KOPT-K1 (cell line): ENCODE data around the gene GSTO2.

Experiments
- H3K27ac ChIP-seq: fragments of 200-600 bp; sonication (generic); 2 replicates; pipeline ENCODE4 v1.5.1; 2016; ENCODE audit warnings: antibody characterized with exemption, mild to moderate bottlenecking, low read depth, low read length; ENCODE audit not compliant: poor library complexity, severe bottlenecking
- H3K36me3 ChIP-seq: fragments of 200-600 bp; sonication (generic); 2 replicates; pipeline ENCODE4 v1.5.1; 2017; ENCODE audit warnings: antibody characterized with exemption, mild to moderate bottlenecking, low read length, moderate library complexity; ENCODE audit not compliant: insufficient read depth
- H3K9me3 ChIP-seq: fragments of 200-600 bp; sonication (generic); 2 replicates; pipeline ENCODE4 v1.5.1; 2017; ENCODE audit warnings: antibody characterized with exemption, low read length, mild to moderate bottlenecking; ENCODE audit not compliant: insufficient read depth, poor library complexity, severe bottlenecking

GSTO2 gene

DNA sequence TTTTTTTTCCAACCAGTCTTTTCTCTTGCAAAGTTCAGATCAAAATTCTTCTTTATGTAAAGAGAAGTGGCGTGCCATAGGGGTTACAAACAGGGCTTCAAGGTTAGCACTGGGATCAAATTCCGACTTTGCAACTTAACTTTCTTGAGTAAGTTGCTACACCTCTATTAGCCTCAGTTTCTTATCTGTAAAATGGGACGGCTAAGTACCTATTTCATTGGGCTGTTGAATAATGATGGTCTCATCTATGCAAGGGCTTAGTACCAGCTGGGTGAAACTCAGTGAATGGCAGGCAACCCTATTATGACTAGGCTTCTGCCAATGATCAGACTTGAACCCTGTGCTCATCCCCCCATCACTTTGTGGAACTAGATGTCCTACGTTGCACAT is 35.4 kb downstream of the GSTO2 start:
- no peaks in the 10 kb centered on the region for H3K36me3 ChIP-seq
- H3K9me3 ChIP-seq = peaks cover 14% of the 10 kb centered on the region
- no peak overlapping the region for H3K27ac ChIP-seq

DNA sequence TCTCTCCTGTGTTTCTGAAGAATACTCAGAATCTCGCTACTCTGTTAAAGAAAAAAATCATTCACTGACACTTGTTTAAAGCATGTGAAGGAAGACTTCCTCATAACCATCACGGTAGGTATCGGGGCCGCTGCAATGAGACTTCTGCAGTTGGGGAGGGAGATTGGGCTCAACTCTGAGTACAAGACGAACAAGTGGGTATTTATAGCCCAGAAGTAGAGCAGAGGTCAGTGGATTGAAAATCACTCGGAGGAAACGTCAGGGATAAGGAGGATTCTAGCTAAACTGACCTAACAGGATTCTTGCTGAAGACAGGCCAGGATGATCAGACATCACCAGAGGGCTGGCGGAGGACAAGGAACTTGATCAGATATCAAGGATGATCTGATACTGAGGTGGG is 35.9 kb downstream of the GSTO2 start:
- Histone ChIP-seq H3K36me3 (peaks cover 3% of the 10 kb centered on the region; the same call in 1 of the 2 replicates), H3K27ac (no peak overlapping the region), H3K9me3 (peaks cover 14% of the 10 kb centered on the region)

DNA sequence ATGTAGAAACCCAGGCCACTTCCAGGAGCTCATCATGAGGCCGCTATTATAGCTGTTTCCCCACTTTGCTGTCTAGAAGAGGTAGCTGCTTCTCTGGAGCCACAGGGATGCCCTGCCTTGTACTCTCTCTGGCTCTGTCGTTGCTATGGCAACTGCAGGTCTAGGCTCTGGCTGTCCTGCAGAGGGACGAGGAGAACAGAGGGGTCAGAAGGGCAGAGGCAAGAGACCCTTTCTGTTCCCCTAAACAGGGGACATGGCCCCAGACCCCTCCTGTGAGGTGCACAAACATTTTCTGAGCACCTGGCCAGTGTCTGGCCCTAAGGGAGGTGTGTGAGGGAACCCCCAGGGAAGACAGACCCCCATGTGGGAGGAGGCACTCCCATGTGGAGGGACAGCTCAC is 37.9 kb downstream of the GSTO2 start:
- H3K27ac ChIP-seq = no peak overlapping the region
- peaks cover 22% of the 10 kb centered on the region; the same call in 1 of the 2 replicates for H3K36me3 ChIP-seq
- H3K9me3 ChIP-seq = peaks cover 14% of the 10 kb centered on the region

DNA sequence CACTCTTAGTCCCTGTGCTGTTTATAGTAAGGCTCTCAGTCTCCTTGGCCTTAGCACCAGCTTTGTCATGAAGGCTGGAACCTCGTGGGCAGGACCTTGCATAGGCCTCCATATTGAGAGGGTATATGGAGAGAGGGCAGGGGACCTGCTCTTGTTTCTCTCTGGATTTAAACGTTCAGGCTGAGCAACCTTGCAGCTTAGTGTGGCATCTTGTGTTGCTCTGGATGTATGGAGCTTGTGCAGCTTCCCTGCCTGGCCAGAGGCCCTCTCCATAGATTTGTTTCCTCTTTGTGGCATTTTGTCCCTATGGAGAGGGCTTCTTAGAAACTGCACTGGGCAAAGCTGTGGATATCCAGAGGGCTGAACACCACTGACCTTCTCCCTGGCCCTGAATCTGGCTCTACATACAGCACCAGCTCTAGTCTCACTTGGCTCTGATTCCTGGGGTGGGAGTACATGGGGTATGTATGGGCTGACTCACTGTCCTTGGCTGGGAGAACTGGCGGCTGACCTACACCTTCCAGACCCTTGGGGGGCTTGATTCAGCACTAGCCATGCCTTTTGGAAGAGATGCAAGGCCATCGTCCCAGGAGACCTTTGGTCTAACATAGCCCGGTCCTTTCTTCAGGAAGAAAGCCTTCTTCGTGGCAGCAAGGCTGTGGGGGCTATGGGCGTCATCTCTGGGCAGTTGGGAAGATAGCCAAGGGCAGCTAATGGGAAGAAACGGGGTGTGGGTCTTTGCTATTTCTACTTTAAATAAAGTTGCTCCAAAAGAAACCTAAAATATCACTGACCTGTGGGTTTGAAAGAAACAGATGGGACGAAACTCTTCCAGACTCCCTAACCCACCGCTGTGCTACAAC is 38.8 kb downstream of the GSTO2 start:
- Histone ChIP-seq H3K36me3 (peaks cover 30% of the 10 kb centered on the region), H3K27ac (no peak overlapping the region), H3K9me3 (peaks cover 14% of the 10 kb centered on the region)

DNA sequence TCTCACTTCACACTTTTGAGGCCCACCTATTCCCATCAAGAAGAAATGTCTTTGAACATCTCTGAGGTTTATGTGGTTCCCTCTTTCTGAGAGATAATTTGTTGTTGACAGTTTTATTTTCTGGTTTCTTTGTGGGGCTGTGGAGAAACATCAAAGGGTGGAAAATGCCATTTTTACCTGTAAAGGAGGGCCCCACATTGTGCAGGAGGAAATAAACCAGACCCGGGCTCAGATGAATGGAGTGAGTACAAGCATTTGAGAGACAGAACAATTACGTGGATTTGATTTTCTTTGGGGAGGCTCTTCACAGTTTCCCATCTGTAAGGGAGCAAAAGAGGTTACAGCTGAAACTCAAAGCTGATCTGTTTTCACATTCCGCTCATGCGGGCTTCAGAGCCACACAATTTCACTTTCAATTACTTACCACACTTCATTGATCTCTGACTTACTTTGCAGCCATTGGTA is 39.5 kb downstream of the GSTO2 start:
- Histone ChIP-seq H3K27ac (no peak overlapping the region), H3K9me3 (peaks cover 7% of the 10 kb centered on the region), H3K36me3 (peaks cover 37% of the 10 kb centered on the region)

DNA sequence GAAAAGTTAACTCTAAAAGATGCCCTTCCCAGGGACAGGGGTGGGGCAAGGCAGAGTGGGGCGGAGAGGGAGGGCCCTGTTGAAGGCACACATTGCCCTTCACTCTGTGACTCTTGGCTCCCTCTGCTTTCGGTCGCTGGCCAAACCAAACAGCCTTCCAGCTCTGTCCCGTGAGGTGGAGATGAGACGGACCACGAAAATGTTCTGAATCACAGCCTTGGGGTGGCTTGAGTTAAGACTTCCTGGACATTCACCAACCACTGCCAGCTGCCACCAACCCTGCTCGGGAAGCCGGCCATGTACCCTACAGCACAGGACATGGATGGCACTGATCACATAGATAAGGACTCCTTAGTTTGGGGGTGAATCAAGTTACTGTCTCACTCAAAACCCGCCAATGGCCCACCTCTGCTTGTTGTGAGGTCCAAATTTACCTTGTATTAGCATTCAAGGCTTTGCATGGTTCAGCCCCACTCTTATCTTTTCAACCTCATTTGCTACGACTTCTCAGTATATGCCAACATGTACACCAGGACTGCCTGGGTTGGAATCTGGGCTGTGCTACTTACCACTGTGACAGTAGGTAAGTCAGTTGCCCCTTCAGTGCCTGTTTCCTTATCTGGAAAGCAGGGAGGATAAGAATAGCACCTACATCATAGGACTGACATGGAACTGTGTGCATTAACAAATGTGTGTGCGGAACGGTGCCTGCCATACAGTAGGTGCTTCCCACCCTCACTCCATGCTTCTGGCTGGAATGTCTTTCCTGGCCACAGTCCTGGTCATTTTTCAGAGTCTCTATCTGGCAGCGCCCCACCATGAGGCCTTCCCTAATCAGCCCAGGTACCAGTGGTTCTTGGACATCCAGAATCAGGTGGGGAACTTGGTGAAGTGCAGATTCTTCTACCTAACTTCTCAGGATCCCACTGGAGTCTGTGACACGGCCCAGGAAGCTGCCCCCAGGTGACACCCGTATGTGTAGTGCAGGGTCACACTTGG is 41.3 kb downstream of the GSTO2 start:
- H3K9me3 ChIP-seq = no peaks in the 10 kb centered on the region
- H3K27ac ChIP-seq = no peak overlapping the region
- H3K36me3 ChIP-seq = peaks cover 55% of the 10 kb centered on the region

DNA sequence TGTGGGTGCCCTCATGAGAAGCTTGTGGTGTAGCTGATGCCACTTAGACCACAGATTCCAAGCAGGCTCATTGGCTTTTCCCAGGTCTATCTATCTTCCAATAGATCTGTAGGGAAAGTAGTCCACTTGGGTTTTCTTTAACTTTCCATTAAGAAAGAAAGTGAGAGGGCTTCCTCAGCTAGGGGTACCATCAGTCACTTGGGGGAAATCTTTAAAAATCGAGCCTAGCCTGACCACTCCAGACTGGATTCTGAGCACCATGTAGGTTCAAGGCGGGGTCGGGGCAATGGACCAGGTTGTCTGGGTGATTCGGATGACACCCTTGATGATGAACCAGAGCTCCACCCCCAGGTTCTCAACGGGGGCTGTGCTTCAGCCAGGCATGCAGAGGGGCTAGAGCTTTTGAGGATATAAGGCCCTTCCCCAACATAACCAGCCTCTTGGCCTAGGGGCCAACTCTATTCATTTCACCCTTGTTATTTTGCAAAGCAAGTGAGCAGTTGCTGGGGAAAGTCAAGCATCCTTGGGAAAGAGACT is 42.3 kb downstream of the GSTO2 start:
- Histone ChIP-seq H3K9me3 (no peaks in the 10 kb centered on the region), H3K36me3 (peaks cover 61% of the 10 kb centered on the region), H3K27ac (no peak overlapping the region)

DNA sequence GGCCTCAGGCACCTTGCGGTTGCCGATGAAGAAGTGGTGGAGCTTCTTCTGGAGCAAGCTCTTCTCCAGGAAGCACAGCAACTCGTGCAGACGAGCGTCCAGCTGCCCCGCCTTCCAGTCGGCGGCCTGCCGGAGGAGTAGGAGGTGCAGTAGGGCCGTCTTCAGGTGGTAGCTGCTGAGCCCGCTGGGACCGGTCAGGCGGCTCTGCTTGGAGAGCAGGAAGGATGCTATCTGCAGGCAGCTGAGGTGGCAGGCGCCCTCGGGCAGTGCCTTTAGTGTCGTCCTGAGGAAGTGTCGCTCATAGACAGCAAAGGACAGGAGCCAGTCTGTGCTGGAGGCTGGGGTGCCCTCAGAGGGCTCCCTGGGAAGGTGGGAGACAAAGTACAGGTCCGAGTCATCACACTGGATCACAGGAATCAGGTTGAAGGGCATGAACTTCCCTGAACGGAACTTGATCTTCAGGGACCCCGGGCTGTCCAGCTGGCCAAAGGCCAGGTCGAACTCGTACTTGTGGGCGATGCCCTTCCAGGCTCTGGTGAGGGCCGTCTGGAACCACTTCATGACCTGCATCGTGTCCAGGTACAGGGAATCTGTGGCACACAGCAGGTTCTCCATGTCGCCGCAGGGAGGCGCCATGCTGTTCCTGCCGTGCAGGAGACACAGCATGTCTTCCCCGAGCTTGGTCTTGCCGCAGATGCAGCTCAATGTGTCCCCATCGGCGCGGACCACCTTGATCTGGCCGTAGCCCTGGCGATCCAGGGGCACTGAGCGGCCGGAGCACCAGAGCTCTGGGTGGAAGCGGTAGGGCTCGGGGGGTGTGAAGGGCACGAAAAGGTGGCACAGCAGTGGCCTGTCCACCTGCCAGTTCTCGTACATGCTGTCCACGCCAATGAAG is 45.9 kb downstream of the GSTO2 start:
- Histone ChIP-seq H3K27ac (no peak overlapping the region), H3K9me3 (no peaks in the 10 kb centered on the region), H3K36me3 (peaks cover 59% of the 10 kb centered on the region)

DNA sequence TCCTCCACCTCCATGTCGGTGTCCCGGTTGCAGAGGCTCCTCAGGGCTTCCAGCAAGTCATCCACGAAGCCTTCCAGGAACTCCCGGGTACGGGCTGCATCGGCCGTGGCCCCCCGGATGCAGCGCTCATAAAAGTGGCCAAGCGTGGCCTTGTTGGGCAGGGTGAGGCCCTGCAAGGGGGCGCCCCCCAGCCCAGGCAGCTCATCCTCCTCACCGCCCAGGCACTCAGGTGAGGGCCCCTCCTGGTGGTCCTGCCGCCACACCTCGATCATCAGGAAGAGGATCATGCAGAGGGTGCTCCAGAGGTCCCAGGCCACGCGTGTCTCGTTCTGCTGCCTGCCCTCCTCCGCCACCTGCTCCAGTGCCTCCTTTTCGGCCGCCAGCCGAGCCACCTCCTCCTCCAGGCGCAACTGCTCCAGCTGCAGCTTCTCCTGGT is 46.5 kb downstream of the GSTO2 start:
- H3K27ac ChIP-seq = no peak overlapping the region
- no peaks in the 10 kb centered on the region for H3K9me3 ChIP-seq
- peaks cover 52% of the 10 kb centered on the region for H3K36me3 ChIP-seq

DNA sequence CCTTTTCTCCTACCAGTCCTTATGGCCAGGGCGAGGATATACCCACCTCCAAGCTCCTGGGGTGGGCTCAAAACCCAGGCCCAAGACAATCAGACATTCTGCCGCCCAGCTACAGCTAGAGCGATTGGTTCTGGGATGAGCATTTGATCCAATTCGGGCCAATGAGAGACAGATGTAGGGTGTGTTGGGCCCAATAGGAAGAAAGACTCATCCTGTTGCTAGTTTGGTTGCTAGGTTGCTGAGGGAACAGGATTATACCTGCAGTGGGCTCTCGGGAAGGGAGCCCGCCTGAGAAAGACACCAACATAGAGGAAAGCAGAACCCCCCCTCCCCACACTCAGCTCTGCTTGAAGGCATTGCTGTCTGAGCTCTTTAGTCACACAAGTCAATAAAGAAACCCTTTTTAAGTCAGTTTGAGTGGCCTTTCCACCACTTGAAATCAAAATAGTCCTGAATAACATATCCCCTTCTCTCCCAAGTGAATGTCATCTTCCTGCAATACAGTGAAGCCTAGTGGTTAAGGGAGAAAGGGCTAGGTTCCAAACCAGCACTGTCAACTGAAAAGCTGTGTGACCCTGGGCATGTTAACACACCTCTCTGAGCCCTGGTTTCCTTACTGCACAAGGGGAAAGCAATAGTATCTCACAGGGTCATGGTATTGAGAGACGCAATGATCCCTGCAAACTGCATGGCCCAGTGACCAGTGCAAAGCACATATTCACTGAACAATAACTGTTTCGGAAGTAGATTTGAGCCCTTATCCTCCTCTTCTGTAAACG is 47.5 kb downstream of the GSTO2 start:
- no peak overlapping the region for H3K27ac ChIP-seq
- no peaks in the 10 kb centered on the region for H3K9me3 ChIP-seq
- peaks cover 42% of the 10 kb centered on the region for H3K36me3 ChIP-seq

DNA sequence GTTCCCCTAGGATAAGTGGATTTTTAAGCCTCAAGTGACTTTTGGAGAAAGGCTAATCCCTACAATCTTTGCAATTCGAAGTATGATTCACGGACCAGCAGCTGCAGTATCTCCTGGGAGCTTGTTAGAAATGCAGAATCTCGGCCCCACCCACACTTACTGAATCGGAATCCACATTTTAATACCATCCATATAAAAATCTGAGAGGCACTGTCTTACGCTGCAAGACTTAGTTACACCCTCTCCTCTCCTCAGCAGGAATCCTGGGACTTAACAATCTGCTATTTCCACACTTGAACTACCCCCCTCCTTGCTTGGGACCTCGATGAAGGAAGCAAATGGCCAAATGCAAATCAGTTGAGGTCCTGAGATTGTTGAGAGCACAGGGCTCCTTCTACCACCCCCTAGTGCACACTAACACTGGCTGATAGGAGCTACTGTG is 48.3 kb downstream of the GSTO2 start:
- Histone ChIP-seq H3K9me3 (no peaks in the 10 kb centered on the region), H3K36me3 (peaks cover 36% of the 10 kb centered on the region), H3K27ac (no peak overlapping the region)

DNA sequence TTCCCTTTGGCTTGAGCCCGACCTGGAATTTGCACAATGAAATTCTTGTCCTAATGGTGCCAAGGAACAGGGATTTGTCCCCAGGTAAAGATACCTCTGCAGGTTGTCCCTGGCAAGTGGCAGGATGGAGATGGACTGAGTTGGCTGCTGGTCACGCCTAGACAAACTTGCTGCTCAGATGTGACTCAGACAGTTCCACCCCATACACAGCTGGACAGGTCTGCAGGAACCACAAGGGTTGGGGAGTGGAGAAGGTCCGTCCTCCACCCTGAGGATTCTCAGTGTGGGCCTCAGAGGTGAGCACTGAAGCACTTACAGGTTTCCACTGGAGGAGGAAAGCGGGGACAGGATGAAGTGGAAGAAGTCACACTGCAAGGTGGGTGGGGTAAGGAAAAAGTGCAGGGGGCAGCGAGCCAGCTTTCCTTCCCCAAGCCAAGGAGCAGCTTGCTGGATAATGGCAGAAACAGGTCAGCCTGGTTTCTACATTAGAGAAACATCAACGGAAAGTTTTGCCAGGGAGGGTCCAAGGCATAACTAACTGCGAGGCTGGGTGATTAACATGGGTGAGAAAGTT is 48.8 kb downstream of the GSTO2 start:
- no peaks in the 10 kb centered on the region for H3K9me3 ChIP-seq
- H3K36me3 ChIP-seq = peaks cover 31% of the 10 kb centered on the region
- H3K27ac ChIP-seq = no peak overlapping the region

DNA sequence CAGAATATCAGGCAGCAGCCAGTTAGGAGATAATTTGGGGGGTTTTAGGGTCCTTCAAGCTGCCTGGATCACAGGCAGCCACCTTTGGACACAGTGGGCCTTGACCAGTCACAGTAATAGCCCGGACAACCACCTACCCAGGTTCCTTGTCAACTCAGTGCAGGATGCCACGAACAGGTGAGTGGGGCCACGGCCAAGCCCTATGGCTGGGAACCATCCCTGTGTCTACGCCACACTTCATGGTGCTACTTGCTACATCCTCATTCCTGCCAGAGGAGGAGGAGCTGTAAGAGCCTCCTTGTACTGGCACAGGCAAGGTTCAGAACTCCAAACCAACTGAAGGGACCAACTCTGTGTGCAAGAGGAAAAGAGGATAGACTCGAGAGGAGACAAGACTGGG is 49.3 kb downstream of the GSTO2 start:
- H3K27ac ChIP-seq = no peak overlapping the region
- H3K36me3 ChIP-seq = peaks cover 26% of the 10 kb centered on the region
- H3K9me3 ChIP-seq = no peaks in the 10 kb centered on the region
